ENCODE measurements around the gene ZMIZ2. TPM values are rescaled to one million over a fixed set of nuclear protein-coding genes. Genes with fewer than 3 reads are reported as not detected.

The ZMIZ2 gene
- total RNA-seq, 1 donor from 2014 or later, result 73.5 TPM

- TF ChIP-seq CTCF (IDR thresholded peaks at IDR 0.05), result no peak
- peaks cover 29% of the 10 kb centered on the region for H3K4me1 Mint-ChIP-seq (ENCODE audit: low read depth)
- H3K27me3 Mint-ChIP-seq (ENCODE audit: low read depth), result no peaks in the 10 kb centered on the region
- peaks cover 4% of the 10 kb centered on the region for H3K9me3 Mint-ChIP-seq (ENCODE audit: low read depth)
- peak overlapping the region; percentile 51 for H3K27ac Mint-ChIP-seq (ENCODE audit: unreplicated experiment)
- no peak overlapping the region for H3K4me3 Mint-ChIP-seq (ENCODE audit: unreplicated experiment)
- peak; percentile 37 for DNase-seq (ENCODE audit: low spot score)
- no peaks in the 10 kb centered on the region for H3K36me3 Mint-ChIP-seq (ENCODE audit: low read depth)
These were observed 10.5 kb upstream of the ZMIZ2 start for GRCh38 chr7:44738051-44738723.

- Mint-ChIP-seq H3K4me3 (ENCODE audit: unreplicated experiment) (no peak overlapping the region), H3K4me1 (ENCODE audit: low read depth) (peaks cover 26% of the 10 kb centered on the region), H3K9me3 (ENCODE audit: low read depth) (peaks cover 4% of the 10 kb centered on the region), H3K27me3 (ENCODE audit: low read depth) (no peaks in the 10 kb centered on the region), H3K36me3 (ENCODE audit: low read depth) (no peaks in the 10 kb centered on the region), H3K27ac (ENCODE audit: unreplicated experiment) (no peak overlapping the region)
- no peak for TF ChIP-seq CTCF (IDR thresholded peaks at IDR 0.05)
- DNase-seq (ENCODE audit: low spot score), result peak; percentile 79
These were observed 9.6 kb upstream of the ZMIZ2 start for GRCh38 chr7:44738876-44739665.

GRCh38 chr7:44740055-44740454 is 8.6 kb upstream of the ZMIZ2 start:
- H3K27ac Mint-ChIP-seq (ENCODE audit: unreplicated experiment), result no peak overlapping the region

GRCh38 chr7:44743750-44744149 is 4.9 kb upstream of the ZMIZ2 start:
- H3K27me3 Mint-ChIP-seq (ENCODE audit: low read depth), result no peaks in the 10 kb centered on the region
- no peak overlapping the region for H3K27ac Mint-ChIP-seq (ENCODE audit: unreplicated experiment)
- no peak overlapping the region for H3K4me3 Mint-ChIP-seq (ENCODE audit: unreplicated experiment)
- DNase-seq (ENCODE audit: low spot score), result no peak
- TF ChIP-seq CTCF (IDR thresholded peaks at IDR 0.05), result no peak
- H3K4me1 Mint-ChIP-seq (ENCODE audit: low read depth), result peaks cover 10% of the 10 kb centered on the region
- no peaks in the 10 kb centered on the region for H3K9me3 Mint-ChIP-seq (ENCODE audit: low read depth)
- H3K36me3 Mint-ChIP-seq (ENCODE audit: low read depth), result no peaks in the 10 kb centered on the region

More at GRCh38 chr7:44740055-44740454, 8.6 kb upstream of the ZMIZ2 start:
- H3K27me3 Mint-ChIP-seq (ENCODE audit: low read depth), result no peaks in the 10 kb centered on the region
- no peak for TF ChIP-seq CTCF (IDR thresholded peaks at IDR 0.05)
- H3K4me3 Mint-ChIP-seq (ENCODE audit: unreplicated experiment), result no peak overlapping the region
- peaks cover 18% of the 10 kb centered on the region for H3K4me1 Mint-ChIP-seq (ENCODE audit: low read depth)
- DNase-seq (ENCODE audit: low spot score), result peak; percentile 55
- no peaks in the 10 kb centered on the region for H3K36me3 Mint-ChIP-seq (ENCODE audit: low read depth)
- H3K9me3 Mint-ChIP-seq (ENCODE audit: low read depth), result peaks cover 4% of the 10 kb centered on the region

- Mint-ChIP-seq H3K4me3 (ENCODE audit: unreplicated experiment) (peak overlapping the region; percentile 86), H3K27me3 (ENCODE audit: low read depth) (no peaks in the 10 kb centered on the region), H3K9me3 (ENCODE audit: low read depth) (no peaks in the 10 kb centered on the region), H3K36me3 (ENCODE audit: low read depth) (peaks cover 2% of the 10 kb centered on the region), H3K27ac (ENCODE audit: unreplicated experiment) (peak overlapping the region; percentile 65), H3K4me1 (ENCODE audit: low read depth) (peaks cover 33% of the 10 kb centered on the region)
- DNase-seq (ENCODE audit: low spot score), result peak; percentile 87
- TF ChIP-seq CTCF (IDR thresholded peaks at IDR 0.05), result no peak
These were observed 493 bp downstream of the ZMIZ2 start for GRCh38 chr7:44748948-44749731.

Data from chondrocyte (in vitro differentiated cells).